ENCODE results near the gene DCLRE1A.

DCLRE1A gene

DNA sequence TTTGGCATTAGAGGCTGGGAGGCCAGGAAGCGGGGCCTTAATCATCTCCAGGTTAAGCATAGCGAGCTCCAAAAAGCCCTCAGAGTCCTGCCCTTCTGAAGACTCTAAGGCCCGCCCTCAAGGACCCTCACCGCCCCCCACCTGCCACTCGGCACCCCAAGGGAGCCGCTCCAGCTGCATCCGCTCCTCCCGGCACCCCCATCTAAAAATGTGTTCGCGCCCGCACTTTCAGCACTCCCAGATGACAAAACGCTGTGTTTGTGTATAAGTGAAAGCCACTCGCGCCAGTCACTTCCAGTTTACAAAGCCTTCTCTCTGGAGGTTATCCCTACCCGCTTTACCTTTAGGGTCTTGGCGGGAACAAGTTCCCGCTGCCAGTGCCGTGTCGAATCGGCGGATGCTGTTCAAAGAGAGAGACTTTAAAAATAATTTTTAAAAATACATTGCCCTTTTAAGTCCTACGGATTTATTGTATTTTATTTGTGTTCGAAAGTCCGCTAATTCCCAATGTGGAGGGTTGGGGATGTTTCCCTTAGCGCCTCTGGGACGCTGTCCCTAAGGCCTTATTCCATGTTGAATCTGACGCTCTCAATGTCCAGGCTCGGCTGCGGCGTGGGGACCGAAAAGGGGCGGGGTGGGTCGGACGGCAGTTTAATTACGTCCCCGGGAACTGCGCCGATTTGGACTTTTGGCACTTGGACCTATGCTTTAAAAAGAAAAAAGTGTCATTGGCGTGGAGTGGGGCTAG is at the start of gene DCLRE1A, which contains the start of gene NHLRC2:
Gene DCLRE1A, minus strand, starts transcription at position 70 of the 748 bp plus-strand sequence. CDS start 900 bp downstream, outside the sequence.
Gene NHLRC2, plus strand, starts transcription at position 649 of the 748 bp plus-strand sequence. CDS start 212 bp downstream, outside the sequence.
- peak; percentile 53 to 58 for DNase-seq (ENCODE audit: low read depth in 2 of 2)

DNA sequence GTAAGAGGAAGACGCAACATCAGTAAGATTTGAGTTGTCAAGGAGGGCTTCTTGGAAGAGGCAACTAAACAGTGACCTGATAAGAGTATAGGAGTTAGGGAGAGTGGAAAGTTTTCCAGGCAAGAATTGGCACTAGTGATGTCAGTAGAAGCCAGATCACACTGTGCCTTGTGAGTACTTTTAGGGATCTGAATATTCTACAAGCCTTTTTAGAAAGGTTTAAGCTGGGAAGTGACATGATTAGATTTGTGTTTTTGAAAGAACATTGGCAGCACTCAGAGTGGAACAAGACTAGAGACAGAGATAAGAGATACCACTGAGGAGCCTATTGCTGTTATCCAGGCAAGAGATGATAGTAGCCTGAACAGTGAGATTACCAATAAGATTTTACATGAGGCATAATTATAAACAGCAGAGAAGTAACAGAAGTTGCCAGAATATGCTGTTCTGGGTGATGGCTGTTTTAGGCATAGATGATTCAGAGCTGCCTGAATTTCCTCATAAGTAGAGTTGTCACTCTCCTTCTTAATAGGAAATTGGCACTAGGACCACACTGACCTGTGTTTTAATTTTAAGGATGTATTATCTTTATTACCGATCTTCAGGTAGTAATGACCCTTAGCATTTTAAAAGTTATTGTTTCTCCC is 46.2 kb upstream of the DCLRE1A start:
- DNase-seq (ENCODE audit: low read depth in 2 of 2), result no peak

DNA sequence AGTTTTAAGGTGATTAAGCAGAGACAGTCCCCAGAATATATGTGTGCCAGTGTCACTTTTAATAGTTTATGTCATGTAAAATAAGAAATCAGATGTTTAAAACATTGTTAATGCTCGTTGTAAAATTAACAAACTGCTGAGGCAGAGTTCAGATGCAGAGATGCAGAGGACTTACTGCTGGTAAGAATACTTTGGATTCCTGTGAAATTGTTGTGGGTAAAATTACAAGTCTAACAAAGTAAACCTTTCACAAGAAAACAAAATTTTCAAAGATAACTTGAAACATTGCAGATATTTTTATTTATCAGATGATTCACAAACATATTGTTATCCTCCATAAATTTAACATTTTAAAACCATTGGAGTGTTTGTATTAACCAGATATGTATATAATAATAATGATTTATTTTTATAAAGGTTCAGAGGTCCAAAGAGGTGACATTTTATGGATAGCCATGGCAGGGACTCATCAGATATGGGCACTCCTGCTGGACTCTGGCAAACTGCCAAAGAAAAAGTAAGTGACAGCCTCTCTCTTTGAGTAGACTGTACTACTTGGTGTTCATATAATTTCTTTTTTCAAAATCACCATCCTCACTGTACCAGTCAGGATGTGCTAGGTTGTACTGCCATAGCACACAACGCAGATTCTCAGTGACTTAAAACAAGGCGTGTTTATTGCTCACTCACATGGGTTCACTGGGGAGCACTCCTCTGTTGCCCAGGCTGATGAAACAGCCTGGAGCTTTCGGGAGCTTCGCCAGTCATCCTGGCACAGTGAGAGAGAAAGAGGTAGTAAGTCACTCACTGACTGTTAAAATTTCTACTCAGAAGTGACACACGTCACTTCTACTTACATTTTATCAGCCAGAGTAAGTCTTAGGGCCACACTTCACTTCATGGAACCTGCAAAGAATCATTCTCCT is 44.1 kb upstream of the DCLRE1A start:
- no peak for DNase-seq (ENCODE audit: low read depth in 2 of 2)

GRCh38 chr10:113895018-113895417 is 41.1 kb upstream of the DCLRE1A start:
- DNase-seq (ENCODE audit: low read depth in 2 of 2), result no peak

- no peak for DNase-seq (ENCODE audit: low read depth in 2 of 2)
These were observed 40.7 kb upstream of the DCLRE1A start for GRCh38 chr10:113894581-113894980.

DNA sequence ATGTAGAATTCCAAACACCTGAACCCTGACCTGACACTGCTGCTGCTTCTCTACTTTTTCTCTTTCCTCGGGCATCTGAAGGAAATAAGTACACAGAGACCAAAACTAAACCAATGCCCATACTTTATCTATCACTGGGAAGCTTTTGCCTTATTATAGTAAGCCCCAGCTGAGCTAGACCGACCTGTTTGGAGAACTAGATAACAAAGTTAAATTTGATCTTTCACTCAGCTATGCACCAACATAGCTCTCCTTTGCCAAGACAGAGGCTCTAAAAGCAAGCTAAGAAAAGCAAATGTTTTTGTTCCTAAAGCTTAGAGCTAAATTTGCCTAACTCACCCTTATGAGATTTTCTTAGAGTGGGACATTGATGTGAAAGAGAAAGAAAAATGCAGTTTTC is 39.7 kb upstream of the DCLRE1A start:
- no peak for DNase-seq (ENCODE audit: low read depth in 2 of 2)

DNA sequence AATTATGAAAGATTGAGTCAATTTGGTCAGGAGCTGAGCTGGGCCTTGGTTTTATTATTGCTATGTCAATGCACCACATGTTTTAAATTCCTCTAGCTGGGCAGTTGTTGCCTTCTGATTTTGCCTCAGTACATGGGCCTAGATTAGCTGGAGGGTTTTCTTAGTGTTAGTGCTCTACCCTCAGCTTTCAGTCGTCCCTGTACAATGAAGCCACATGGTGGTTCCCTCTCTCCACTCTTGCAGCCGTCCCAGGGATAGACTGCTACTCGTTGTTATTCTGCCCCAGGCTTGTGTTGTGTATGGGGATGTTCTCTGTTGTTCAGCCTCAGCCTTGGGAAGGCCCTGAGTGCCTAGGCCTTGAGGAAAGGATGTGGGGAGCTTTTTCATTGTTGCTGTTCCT is 37.6 kb upstream of the DCLRE1A start:
- DNase-seq (ENCODE audit: low read depth in 2 of 2), result no peak

GRCh38 chr10:113890769-113891168 is 36.9 kb upstream of the DCLRE1A start:
- DNase-seq (ENCODE audit: low read depth in 2 of 2), result no peak

DNA sequence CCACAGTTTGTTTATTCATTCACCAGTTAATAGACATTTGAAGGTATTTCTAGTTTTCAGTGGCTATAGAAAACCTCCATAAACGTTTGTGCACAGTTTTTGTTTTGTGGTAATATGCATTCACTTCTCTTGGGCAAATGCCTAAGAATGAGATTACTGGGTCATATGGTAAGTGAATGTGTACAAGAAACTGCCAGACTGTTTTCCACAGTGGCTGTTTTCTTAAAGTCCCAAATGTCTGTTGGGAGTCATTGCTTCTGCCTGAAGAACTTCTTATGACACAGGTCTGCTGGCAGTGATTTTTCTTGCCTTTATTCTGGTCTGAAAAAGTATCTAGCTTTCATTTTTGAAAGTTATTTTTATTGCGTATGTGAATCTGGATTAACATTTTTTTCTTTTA is 36.0 kb upstream of the DCLRE1A start:
- no peak for DNase-seq (ENCODE audit: low read depth in 2 of 2)

DNA sequence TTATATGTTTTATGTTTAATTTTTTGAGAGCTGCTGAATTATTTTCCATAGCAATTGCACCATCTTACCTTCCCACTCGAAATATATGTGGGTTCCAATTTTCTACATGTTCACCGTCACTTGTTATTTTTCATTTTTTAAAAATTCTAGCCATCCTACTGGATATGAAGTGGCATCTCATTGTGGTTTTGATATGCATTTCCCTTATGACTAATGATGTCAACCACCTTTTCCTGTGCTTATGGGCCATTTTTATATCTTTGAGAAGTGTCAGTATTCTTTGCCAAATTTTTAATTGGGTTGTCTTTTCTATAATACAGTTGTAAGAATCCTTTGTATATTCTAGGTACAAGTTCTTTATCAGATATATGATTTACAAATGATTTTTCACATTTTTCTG is 28.4 kb upstream of the DCLRE1A start:
- DNase-seq (ENCODE audit: low read depth in 2 of 2), result no peak

DNA sequence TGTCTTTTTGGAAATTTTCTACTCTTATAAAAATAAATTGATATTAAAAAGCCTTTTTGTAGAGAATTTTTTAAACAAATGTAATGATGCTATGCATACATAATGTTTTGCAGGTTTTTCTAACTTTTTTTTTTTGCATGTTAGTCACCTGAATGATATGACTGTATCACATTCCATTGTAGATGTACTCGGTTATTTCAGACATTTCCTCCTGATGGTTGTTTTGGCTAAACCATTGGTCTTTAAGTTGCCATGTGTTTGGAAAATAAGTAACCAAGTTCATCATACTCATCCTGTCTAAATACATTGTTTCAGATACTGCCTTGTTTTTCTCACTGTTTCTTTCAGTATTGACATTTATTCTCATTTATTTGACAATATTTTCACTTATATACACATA is 26.4 kb upstream of the DCLRE1A start:
- DNase-seq (ENCODE audit: low read depth in 2 of 2), result no peak

DNA sequence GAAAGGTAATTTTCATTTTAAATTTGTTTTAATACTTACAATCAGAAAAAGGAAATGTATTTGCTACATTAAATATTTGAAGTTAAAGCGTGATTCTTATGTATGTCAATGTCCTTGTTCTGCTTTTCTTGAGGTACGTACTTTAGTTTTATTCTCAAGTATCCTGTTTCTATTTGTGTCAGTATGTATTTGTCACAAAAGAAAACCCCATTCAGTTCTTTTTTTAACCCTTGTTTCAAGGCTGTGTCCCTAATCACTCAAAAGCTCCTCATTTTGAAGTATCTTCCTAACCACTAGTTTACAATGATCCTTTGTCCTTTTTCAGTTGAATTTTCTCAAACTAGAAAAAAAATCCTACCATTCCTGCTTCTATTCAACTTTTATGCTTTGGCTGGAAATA is 25.8 kb upstream of the DCLRE1A start:
- no peak for DNase-seq (ENCODE audit: low read depth in 2 of 2)

GRCh38 chr10:113876461-113876860 is 22.6 kb upstream of the DCLRE1A start:
- DNase-seq (ENCODE audit: low read depth in 2 of 2), result no peak

DNA sequence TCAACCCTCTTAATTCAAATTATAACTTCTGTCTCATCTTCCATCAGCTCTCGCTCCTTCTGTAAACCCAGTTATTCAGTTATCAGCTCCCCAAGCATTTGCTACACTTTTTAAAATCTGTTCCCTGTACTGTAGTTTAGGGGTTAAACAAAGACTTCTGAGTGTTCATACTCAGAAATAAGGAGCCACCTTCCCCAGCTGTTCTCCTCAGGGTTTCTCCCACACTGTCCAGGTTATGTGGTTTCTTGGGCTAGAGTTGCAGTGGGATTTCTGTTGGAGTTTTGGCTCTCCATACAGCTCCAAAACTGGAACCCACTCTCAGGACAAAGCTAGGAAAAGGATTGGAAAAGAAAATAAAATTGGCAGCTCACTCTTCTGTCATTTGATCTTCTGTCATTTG is 21.3 kb upstream of the DCLRE1A start:
- no peak for DNase-seq (ENCODE audit: low read depth in 2 of 2)

- no peak for DNase-seq (ENCODE audit: low read depth in 2 of 2)
These were observed 18.5 kb upstream of the DCLRE1A start for GRCh38 chr10:113872139-113873030.

DNA sequence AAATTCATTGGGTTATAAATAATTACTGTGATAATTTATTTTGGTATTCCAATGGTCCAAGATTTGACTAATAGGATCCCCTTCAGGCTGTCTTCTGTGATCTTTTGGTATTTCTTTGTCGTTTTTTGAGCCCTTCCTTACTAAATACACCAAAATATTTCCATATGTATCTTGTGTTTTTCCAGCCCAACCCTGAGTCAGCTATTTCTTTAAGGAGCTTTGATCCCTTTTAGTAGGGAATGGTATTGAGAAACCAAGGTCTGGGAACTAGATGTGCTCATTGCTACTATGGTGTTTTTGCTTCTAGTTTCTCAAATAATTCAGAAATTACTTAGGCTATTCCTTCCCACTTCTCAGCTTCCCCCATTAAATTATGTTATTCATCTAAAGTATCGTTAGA is 15.9 kb upstream of the DCLRE1A start:
- DNase-seq (ENCODE audit: low read depth in 2 of 2), result no peak

DNA sequence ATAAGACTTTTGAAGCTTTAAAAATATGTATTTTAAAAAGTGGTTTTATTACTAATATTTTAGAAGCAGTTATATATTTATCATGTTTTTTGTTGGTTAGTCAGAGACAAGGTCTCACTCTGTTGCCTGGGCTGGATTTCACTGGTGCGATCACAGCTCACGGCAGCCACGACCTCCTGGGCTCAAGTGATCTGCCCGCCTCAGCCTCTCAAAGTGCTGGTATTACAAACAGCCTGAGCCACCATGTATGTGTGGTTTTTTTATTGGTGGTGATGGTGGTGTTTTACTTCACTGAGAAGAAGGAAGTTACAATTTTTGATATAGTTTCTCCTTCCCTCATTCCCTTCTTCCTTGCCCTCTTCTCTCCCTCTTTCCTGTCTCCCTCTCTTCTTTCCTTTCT is 14.0 kb upstream of the DCLRE1A start:
- DNase-seq (ENCODE audit: low read depth in 2 of 2), result no peak

DNA sequence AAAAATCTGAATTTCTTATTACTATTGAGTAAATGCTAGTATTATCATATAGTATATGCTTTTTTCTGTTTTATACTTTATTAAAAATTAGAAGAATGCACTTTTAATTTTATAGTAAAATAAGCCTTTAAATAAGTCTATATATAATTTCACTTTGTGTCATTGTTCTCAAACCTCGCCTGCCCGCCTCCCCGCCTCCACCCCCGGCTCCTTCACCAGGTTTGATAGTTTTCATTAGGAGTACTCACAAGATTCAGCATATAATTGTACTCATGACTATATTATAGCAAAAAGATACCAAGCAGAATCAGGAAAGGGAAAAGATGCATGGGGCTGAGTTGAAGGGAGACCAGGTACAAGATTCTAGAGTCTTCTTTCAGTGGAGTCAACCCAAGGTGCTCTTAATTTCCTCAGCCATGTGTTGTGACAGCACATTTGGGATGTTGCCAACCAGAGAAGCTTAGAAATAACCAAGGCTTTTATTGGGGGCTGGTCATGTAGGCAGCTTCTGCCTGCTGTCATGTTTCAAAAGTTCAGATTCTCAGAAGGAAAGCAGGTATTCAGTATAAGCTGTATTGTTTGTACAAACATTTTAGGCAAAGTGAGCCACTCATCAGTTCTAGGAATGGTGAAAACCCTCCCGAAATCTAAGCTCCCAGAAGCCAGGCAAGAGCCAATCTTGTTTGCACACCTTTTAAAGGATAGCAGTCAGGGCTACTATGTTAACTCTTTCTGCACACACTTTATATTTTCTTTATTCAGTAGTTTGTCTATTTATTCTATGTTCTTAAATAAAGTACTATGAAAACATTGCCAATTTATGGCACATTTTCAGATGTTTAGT is 12.9 kb upstream of the DCLRE1A start:
- DNase-seq (ENCODE audit: low read depth in 2 of 2), result no peak

GRCh38 chr10:113865901-113866300 is 12.0 kb upstream of the DCLRE1A start:
- DNase-seq (ENCODE audit: low read depth in 2 of 2), result no peak

- DNase-seq (ENCODE audit: low read depth in 2 of 2), result no peak
These were observed 5.4 kb upstream of the DCLRE1A start for GRCh38 chr10:113859261-113859660.
